ENCODE results near the gene TMCO1. TPM values are rescaled to one million over a fixed set of nuclear protein-coding genes. Genes with fewer than 3 reads are reported as not detected.
A peak's percentile ranks its signal among the peaks of the same experiment; 100 is the strongest.

The TMCO1 gene
- total and polyA plus RNA-seq, 2 of the 13 experiments (the other 11 are each of a cell fraction or from before 2014, with no cell fraction given), result 106 to 119 TPM

GRCh38 chr1:165697881-165698760 is 70.5 kb downstream of the TMCO1 start, which contains the start of gene ALDH9A1 (continued):
- TF ChIP-seq HMGXB3 (CRISPR knock-in tag; IDR thresholded peaks at IDR 0.05; ENCODE audit: borderline replicate concordance), result peak; percentile 64; the same call in 1 of the 2 replicates
- 0 out of 2 replicates have a peak, but pooled peaks have one; percentile 32 for TF ChIP-seq MYNN (CRISPR knock-in tag; IDR thresholded peaks at IDR 0.05; ENCODE audit: low read depth)
- TF ChIP-seq PTBP1 (IDR thresholded peaks at IDR 0.05; ENCODE audit: low read depth, low read length, poor library complexity, severe bottlenecking), result no peak
- peak; percentile 51 for TF ChIP-seq NR2C2 (CRISPR knock-in tag; IDR thresholded peaks at IDR 0.05; ENCODE audit: borderline replicate concordance)
- TF ChIP-seq ZNF800 (CRISPR knock-in tag; IDR thresholded peaks at IDR 0.05), result no peak
- TF ChIP-seq EHMT2 (IDR thresholded peaks at IDR 0.05; ENCODE audit: borderline replicate concordance, low read depth, low read length), result no peak
- no peak for TF ChIP-seq CEBPB (IDR thresholded peaks at IDR 0.05; ENCODE audit: borderline replicate concordance, low read depth, low read length)
- no peak for TF ChIP-seq BORCS8-MEF2B (CRISPR knock-in tag; IDR thresholded peaks at IDR 0.05)
- no peak for TF ChIP-seq CENPX (CRISPR knock-in tag; IDR thresholded peaks at IDR 0.05)
- peak; percentile 75 for TF ChIP-seq ZNF883 (CRISPR knock-in tag; IDR thresholded peaks at IDR 0.05; ENCODE audit: not compliant biosample characterization)
- no peak for TF ChIP-seq NR2F2 (IDR thresholded peaks at IDR 0.05; ENCODE audit: borderline replicate concordance, low read depth)
- TF ChIP-seq SRSF9 (IDR thresholded peaks at IDR 0.05; ENCODE audit: borderline replicate concordance, insufficient read depth, low read depth, low read length, poor library complexity, severe bottlenecking), result no peak
- no peak for TF ChIP-seq ZFP37 (CRISPR knock-in tag; IDR thresholded peaks at IDR 0.05; ENCODE audit: borderline replicate concordance)
- TF ChIP-seq ZMYM4 (CRISPR knock-in tag; IDR thresholded peaks at IDR 0.05), result peak; percentile 65
- no peak for TF ChIP-seq CSRNP2 (CRISPR knock-in tag; conservative IDR thresholded peaks at IDR 0.05; ENCODE audit: low read depth)
- no peak for TF ChIP-seq SIN3B (IDR thresholded peaks at IDR 0.05; ENCODE audit: low read length)
- no peak for TF ChIP-seq PPARG (CRISPR knock-in tag; conservative IDR thresholded peaks at IDR 0.05)
- TF ChIP-seq KDM5B (CRISPR knock-in tag; IDR thresholded peaks at IDR 0.05; ENCODE audit: borderline replicate concordance), result peak; percentile 77; the same call in 1 of the 2 replicates
- TF ChIP-seq KLF11 (CRISPR knock-in tag; IDR thresholded peaks at IDR 0.05), result no peak
- 0 out of 2 replicates have a peak, but pooled peaks have one; percentile 4 for TF ChIP-seq HOXD1 (CRISPR knock-in tag; IDR thresholded peaks at IDR 0.05)

Measured in HepG2 (cell line).